ENCODE data around the gene TSPAN5.

TSPAN5 gene

GRCh38 chr4:98577956-98578355 lies 80.5 kb downstream of the TSPAN5 start:
- TF ChIP-seq, protein P1, sequence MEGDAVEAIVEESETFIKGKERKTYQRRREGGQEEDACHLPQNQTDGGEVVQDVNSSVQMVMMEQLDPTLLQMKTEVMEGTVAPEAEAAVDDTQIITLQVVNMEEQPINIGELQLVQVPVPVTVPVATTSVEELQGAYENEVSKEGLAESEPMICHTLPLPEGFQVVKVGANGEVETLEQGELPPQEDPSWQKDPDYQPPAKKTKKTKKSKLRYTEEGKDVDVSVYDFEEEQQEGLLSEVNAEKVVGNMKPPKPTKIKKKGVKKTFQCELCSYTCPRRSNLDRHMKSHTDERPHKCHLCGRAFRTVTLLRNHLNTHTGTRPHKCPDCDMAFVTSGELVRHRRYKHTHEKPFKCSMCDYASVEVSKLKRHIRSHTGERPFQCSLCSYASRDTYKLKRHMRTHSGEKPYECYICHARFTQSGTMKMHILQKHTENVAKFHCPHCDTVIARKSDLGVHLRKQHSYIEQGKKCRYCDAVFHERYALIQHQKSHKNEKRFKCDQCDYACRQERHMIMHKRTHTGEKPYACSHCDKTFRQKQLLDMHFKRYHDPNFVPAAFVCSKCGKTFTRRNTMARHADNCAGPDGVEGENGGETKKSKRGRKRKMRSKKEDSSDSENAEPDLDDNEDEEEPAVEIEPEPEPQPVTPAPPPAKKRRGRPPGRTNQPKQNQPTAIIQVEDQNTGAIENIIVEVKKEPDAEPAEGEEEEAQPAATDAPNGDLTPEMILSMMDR (conservative IDR thresholded peaks at IDR 0.05; ENCODE audit: low read length): no peak
- no peak overlapping the region for H3K4me3 ChIP-seq (ENCODE audit: low read length)
- peak; percentile 48 for DNase-seq (ENCODE audit: low read depth)

- TF ChIP-seq, protein P1 (conservative IDR thresholded peaks at IDR 0.05; ENCODE audit: low read length): no peak
- DNase-seq (ENCODE audit: low read depth): no peak
- no peak overlapping the region for H3K4me3 ChIP-seq (ENCODE audit: low read length)
Measured at GRCh38 chr4:98574816-98575215, 83.6 kb downstream of the TSPAN5 start.

- no peak overlapping the region for H3K4me3 ChIP-seq (ENCODE audit: low read length)
- DNase-seq (ENCODE audit: low read depth): no peak
- TF ChIP-seq, protein P1 (conservative IDR thresholded peaks at IDR 0.05; ENCODE audit: low read length): no peak
Measured at GRCh38 chr4:98573791-98574190, 84.6 kb downstream of the TSPAN5 start.

- TF ChIP-seq, protein P1 (conservative IDR thresholded peaks at IDR 0.05; ENCODE audit: low read length): no peak
- no peak for DNase-seq (ENCODE audit: low read depth)
- H3K4me3 ChIP-seq (ENCODE audit: low read length): no peak overlapping the region
Measured at GRCh38 chr4:98572697-98573096, 85.7 kb downstream of the TSPAN5 start.

DNA sequence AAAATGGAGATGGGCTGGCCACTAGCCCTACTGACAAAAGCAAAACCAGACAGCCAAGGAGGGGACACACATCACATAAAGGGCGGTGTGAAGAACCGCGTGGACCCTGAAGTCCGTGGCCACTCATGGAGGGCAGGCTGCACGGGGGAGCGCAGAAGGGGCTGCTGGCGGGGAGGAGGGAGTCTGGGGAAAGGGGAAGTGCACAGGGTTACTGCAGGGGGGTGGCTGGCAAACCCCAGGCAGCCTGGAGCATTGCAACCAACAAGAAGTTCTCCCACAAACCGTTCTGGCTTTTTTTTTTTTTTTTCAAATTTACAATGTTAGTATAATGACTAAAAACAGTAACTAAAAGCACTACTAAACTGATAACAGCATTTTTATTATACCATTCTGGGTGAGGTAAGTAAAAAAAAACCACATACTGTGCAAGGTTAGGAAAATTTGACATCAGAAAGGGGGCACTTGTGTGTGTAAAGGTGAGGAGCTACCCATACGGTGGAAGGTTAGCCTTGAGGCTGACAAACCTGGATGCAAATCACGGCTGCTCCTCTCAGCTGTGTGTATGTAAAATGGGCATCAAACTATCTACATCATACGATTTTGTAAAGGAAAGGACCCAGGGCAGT lies 87.1 kb downstream of the TSPAN5 start:
- no peak overlapping the region for H3K4me3 ChIP-seq (ENCODE audit: low read length)
- DNase-seq (ENCODE audit: low read depth): no peak
- TF ChIP-seq, protein P1 (conservative IDR thresholded peaks at IDR 0.05; ENCODE audit: low read length): no peak

DNA sequence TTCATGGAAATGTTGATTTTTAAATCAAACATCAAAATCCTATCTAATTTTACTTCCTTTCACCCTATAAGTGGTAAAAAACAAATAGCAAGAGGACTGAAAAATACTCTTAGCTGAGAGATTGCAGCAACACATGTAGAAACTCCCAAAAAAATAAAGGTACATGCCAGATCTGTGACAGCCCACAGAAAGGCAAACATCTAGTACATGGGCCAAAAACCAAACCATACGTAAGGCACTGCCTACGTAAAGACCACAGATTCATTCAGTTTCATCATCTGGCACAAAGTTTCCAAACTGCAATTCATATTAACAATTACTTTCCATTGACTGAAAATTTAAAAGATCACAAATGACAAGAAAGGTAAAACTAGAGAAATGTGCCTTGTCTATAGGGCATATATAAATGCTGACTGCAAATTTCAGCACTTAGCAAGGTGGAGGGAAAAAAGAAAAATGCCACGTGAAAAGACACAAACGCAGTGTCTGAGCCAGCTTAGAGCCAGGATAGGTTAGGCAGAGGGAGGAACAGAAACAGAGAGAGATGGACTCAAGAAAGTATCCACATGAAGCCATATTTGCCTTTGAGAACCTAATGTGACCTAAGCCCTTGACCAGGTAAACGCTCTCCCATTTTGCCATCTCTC lies 88.1 kb downstream of the TSPAN5 start:
- DNase-seq (ENCODE audit: low read depth): no peak
- TF ChIP-seq, protein P1 (conservative IDR thresholded peaks at IDR 0.05; ENCODE audit: low read length): no peak
- H3K4me3 ChIP-seq (ENCODE audit: low read length): no peak overlapping the region

Data from AG10803 (cell line).